Fibroblast of the aortic adventitia (primary cell): ENCODE results near the gene ARL8B. TPM values are rescaled to one million over a fixed set of nuclear protein-coding genes. Genes with fewer than 3 reads are reported as not detected.
A peak's percentile ranks its signal among the peaks of the same experiment; 100 is the strongest.

ENCODE experiments used
- DNase-seq: peaks from one replicate; pipeline ENCODE4 v3.0.0-alpha.2; 2010; ENCODE audit warnings: low read depth
- H3K4me3 ChIP-seq: 2 replicates; pipeline ENCODE4 v1.5.1; 2011; ENCODE audit warnings: low read depth, mild to moderate bottlenecking, control low read depth, low read length, moderate library complexity
- total RNA-seq: library from RNA; depleted of rRNA; stranded (reverse); fragments of >200 nt; gene quantifications from 2 replicates; pipeline ENCODE4 v1.2.3, GENCODE V29; 2012; ENCODE audit warnings: low replicate concordance
- TF ChIP-seq, protein P1 (sequence below): IDR thresholded peaks from 2 replicates; pipeline ENCODE4 v1.5.1; 2011; ENCODE audit warnings: mild to moderate bottlenecking, low read length, control low read depth, inconsistent platforms; ENCODE audit not compliant: insufficient read depth

Gene ARL8B
- total RNA-seq, 1 donor, result 89.0 TPM

- H3K4me3 ChIP-seq, result peak overlapping the region; percentile 4
- TF ChIP-seq, protein P1, sequence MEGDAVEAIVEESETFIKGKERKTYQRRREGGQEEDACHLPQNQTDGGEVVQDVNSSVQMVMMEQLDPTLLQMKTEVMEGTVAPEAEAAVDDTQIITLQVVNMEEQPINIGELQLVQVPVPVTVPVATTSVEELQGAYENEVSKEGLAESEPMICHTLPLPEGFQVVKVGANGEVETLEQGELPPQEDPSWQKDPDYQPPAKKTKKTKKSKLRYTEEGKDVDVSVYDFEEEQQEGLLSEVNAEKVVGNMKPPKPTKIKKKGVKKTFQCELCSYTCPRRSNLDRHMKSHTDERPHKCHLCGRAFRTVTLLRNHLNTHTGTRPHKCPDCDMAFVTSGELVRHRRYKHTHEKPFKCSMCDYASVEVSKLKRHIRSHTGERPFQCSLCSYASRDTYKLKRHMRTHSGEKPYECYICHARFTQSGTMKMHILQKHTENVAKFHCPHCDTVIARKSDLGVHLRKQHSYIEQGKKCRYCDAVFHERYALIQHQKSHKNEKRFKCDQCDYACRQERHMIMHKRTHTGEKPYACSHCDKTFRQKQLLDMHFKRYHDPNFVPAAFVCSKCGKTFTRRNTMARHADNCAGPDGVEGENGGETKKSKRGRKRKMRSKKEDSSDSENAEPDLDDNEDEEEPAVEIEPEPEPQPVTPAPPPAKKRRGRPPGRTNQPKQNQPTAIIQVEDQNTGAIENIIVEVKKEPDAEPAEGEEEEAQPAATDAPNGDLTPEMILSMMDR, result no peak
- DNase-seq, result no peak
Measured at GRCh38 chr3:5190147-5190791, 68.2 kb downstream of the ARL8B start.

DNA sequence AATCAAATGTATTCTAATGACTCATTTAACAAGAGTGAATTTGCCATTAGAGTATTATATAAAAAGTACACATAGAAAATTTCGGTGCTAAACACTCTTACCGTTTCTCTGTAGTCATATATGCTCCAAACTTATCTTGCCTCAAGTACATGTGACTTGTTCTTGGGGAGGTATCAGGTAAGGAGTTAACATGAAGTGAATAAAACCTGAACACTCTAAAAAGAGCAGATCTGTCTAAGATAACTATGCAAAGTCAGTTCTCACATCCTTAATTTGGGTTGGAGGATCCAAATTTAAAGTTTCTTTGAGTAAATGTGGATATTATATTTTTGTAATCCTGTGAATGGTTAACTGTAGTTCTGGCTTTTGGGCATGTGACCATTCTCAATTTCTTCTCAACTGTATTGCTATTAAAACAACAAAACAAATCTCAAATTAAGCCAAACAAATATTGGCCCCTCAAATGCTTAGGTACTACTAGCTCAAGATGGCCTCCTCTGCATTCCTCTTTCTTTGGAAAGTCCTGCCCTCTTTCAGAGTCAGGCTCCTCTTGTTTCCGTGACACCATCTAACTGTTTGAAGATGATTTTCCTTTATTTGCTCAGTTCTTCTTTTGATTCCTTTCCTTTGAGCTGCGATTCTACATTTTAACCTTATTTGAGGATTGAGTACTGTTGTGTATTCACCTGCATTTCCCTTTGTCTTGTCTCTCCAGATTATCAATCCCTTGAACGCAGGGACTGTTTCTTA, 69.6 kb downstream of the ARL8B start:
- no peak overlapping the region for H3K4me3 ChIP-seq
- DNase-seq, result no peak
- TF ChIP-seq, protein P1, result no peak

- TF ChIP-seq, protein P1, result no peak
- no peak for DNase-seq
- H3K4me3 ChIP-seq, result no peak overlapping the region
Measured at GRCh38 chr3:5192571-5193365, 70.7 kb downstream of the ARL8B start.

DNA sequence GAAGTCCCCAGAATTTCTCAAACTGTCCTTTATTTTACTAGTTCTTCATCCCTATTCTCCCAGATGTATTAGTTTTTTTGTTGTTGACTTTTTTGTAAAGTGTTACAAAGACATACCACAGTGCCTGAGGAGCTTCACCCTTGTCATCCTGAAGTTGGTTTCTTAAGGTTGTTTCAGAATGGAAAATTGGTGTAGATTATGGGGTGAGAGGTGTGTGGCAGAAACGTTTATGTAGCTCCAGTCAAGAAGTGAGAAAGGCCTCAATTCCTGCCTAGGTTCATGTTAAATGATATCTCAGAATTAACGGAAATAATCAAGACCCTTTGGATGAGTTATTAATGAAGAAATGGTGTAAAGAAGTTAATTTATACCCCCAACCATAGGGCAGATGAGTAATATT, 72.2 kb downstream of the ARL8B start:
- TF ChIP-seq, protein P1, result no peak
- H3K4me3 ChIP-seq, result no peak overlapping the region
- DNase-seq, result no peak

GRCh38 chr3:5194801-5195509, 72.9 kb downstream of the ARL8B start:
- H3K4me3 ChIP-seq, result no peak overlapping the region
- TF ChIP-seq, protein P1, result no peak
- DNase-seq, result peak; percentile 83

GRCh38 chr3:5195605-5196004, 73.5 kb downstream of the ARL8B start:
- TF ChIP-seq, protein P1, result no peak
- DNase-seq, result no peak
- no peak overlapping the region for H3K4me3 ChIP-seq
